ENCODE results near the gene RTN4RL2. TPM values are rescaled to one million over a fixed set of nuclear protein-coding genes. Genes with fewer than 3 reads are reported as not detected.
A peak's percentile ranks its signal among the peaks of the same experiment; 100 is the strongest.

RTN4RL2 gene
- total and polyA plus RNA-seq, 9 of the 15 experiments (the other 6 are each of a cell fraction or from before 2014, with no cell fraction given): 0.06 to 1.9 (median 0.34) TPM; not detected in 4

DNA sequence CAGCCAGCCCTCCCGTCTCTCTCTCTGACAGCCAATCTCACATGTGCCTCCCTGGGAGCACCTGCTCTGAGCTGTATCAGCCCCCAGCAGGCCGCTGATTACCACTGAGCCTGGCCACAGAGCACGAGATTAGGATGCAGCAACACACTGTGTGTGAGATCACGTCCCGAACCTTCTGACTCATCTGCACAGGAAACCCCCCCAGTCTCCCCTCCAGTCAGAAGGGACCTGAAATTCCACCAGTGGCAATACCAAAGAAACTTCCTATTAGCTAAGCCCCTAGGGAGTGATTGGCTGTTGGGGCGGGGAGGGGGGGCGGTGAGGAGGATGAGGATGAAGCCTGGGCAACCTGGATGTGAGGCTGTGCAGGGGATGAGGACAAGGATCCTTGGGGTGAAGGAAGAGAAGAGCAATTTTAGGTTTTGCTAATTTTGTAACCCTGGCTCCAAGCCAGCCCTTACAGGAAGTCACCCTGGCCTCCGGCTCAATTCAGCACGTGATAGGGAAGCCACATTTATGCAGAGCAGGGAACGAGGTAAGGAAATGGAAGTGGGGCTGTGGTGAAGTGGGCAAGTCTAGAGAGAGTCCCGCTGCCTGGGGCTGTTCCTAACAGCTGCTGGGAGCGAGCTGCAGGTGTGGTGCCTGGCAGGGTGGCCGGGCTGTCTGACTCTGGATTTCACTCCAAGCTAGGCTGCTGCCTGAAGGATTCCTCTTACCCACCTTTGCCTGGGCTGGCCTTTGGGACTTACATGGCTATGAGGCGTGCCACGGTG lies 35.4 kb upstream of the RTN4RL2 start (continued):
- peak; percentile 83 for TF ChIP-seq MGA (IDR thresholded peaks at IDR 0.05)
- TF ChIP-seq, protein P1, sequence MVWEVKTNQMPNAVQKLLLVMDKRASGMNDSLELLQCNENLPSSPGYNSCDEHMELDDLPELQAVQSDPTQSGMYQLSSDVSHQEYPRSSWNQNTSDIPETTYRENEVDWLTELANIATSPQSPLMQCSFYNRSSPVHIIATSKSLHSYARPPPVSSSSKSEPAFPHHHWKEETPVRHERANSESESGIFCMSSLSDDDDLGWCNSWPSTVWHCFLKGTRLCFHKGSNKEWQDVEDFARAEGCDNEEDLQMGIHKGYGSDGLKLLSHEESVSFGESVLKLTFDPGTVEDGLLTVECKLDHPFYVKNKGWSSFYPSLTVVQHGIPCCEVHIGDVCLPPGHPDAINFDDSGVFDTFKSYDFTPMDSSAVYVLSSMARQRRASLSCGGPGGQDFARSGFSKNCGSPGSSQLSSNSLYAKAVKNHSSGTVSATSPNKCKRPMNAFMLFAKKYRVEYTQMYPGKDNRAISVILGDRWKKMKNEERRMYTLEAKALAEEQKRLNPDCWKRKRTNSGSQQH (CRISPR knock-in tag; IDR thresholded peaks at IDR 0.05): no peak
- TF ChIP-seq PHB2 (IDR thresholded peaks at IDR 0.05; ENCODE audit: low read depth): peak; percentile 85
- peak; percentile 81 for TF ChIP-seq ETV1 (tag; conservative IDR thresholded peaks at IDR 0.05; ENCODE audit: low read depth)
- peak; percentile 52; the same call in 1 of the 2 replicates for TF ChIP-seq NR1H2 (CRISPR knock-in tag; IDR thresholded peaks at IDR 0.05)
- peak; percentile 41; the same call in 1 of the 2 replicates for TF ChIP-seq IRF9 (tag; IDR thresholded peaks at IDR 0.05)
- TF ChIP-seq RCOR1 (IDR thresholded peaks at IDR 0.05; ENCODE audit: borderline replicate concordance in 1 of 2, low read depth in 2 of 2, low read length in 2 of 2): peak; percentile 67 to 99; a peak in 3 of 4 replicates
- TF ChIP-seq ATF3 (IDR thresholded peaks at IDR 0.05): peak; percentile 99
- TF ChIP-seq ATF3 (CRISPR knock-in tag; conservative IDR thresholded peaks at IDR 0.05): peak; percentile 98
- TF ChIP-seq POLR2B (IDR thresholded peaks at IDR 0.05; ENCODE audit: low read depth, partially characterized antibody): peak; percentile 45
- peak; percentile 82 for TF ChIP-seq ZFX (CRISPR knock-in tag; IDR thresholded peaks at IDR 0.05)
- TF ChIP-seq TCF7L2 (IDR thresholded peaks at IDR 0.05; ENCODE audit: low read depth, low read length): no peak
